IMR-90 (cell line): ENCODE data around the gene ANO10. TPM values are rescaled to one million over a fixed set of nuclear protein-coding genes. Genes with fewer than 3 reads are reported as not detected.

Experiments used
- ATAC-seq: fragments of 200-7000 bp; cut with Tn5 transposase; 2 replicates; pipeline ENCODE4 v1.9.1; 2020; ENCODE audit warnings: low read depth, mild to moderate bottlenecking, moderate library complexity
- BruUV-seq: library from RNA; stranded (reverse); fragments of 400-500 nt; replicated peaks from 2 replicates; lab custom pipeline; 2021; lab: Mats Ljungman, UMichigan
- CTCF ChIA-PET: fragments of 300-600 bp; formaldehyde crosslinking; extraction: SDS; loops from one replicate; lab custom pipeline; 2021; ENCODE audit warnings: antibody characterized with exemption; lab: Yijun Ruan, JAX
- POLR2A ChIA-PET: fragments of 300-600 bp; sonication (Branson Sonifier 250); formaldehyde crosslinking; loops from one replicate; lab custom pipeline; 2022; ENCODE audit warnings: antibody characterized with exemption; ENCODE audit not compliant: unreplicated experiment; lab: Charles Lee
- DNase-seq: peaks from one replicate; pipeline ENCODE4 v3.0.0; 2013
- H2AFZ ChIP-seq: replicated peaks from 2 replicates; pipeline ENCODE3; 2013; ENCODE audit warnings: low read length, mild to moderate bottlenecking; ENCODE audit not compliant: poor library complexity
- H2AK5ac ChIP-seq: 2 replicates; pipeline ENCODE4 v1.6.1; 2013; ENCODE audit warnings: low read depth, low read length, inconsistent platforms
- H2AK9ac ChIP-seq: replicated peaks from 2 replicates; pipeline ENCODE3; 2013; ENCODE audit warnings: mild to moderate bottlenecking, low read depth, low read length, moderate library complexity; ENCODE audit not compliant: poor library complexity
- H2BK120ac ChIP-seq: 2 replicates; pipeline ENCODE4 v1.6.1; 2013; ENCODE audit warnings: low read depth, low read length, inconsistent platforms
- H2BK15ac ChIP-seq: 3 replicates; pipeline ENCODE4 v1.6.1; 2013; ENCODE audit warnings: low read depth, low read length, inconsistent platforms
- H2BK20ac ChIP-seq: 2 replicates; pipeline ENCODE4 v1.6.1; 2013; ENCODE audit warnings: low read depth, mild to moderate bottlenecking, inconsistent platforms, low read length, moderate library complexity
- H2BK5ac ChIP-seq: 2 replicates; pipeline ENCODE4 v1.6.1; 2013; ENCODE audit warnings: mild to moderate bottlenecking, low read depth, low read length, inconsistent platforms; ENCODE audit not compliant: poor library complexity, severe bottlenecking
- H3K14ac ChIP-seq: replicated peaks from 2 replicates; pipeline ENCODE4 v1.6.1; 2013; ENCODE audit warnings: low read depth, low read length, inconsistent platforms
- H3K18ac ChIP-seq: 2 replicates; pipeline ENCODE4 v1.6.1; 2013; ENCODE audit warnings: low read depth, low read length, control low read depth
- H3K23ac ChIP-seq: 2 replicates; pipeline ENCODE4 v1.6.1; 2013; ENCODE audit warnings: low read depth, low read length, inconsistent platforms
- H3K27ac ChIP-seq: 2 replicates; pipeline ENCODE4 v1.5.1; 2013; ENCODE audit warnings: mild to moderate bottlenecking, control low read depth, low read length; ENCODE audit not compliant: insufficient read depth
- H3K27me3 ChIP-seq: 2 replicates; pipeline ENCODE4 v1.6.1; 2013; ENCODE audit warnings: low read length; ENCODE audit not compliant: control insufficient read depth, insufficient read depth
- H3K36me3 ChIP-seq: 2 replicates; pipeline ENCODE4 v1.6.1; 2013; ENCODE audit warnings: low read length, mixed read lengths; ENCODE audit not compliant: control insufficient read depth, insufficient read depth
- H3K4ac ChIP-seq: 2 replicates; pipeline ENCODE4 v1.6.1; 2013; ENCODE audit warnings: low read depth, low read length, inconsistent platforms
- H3K4me1 ChIP-seq: 2 replicates; pipeline ENCODE4 v1.6.1; 2013; ENCODE audit warnings: low read length, mixed read lengths; ENCODE audit not compliant: control insufficient read depth, insufficient read depth
- H3K4me2 ChIP-seq: 2 replicates; pipeline ENCODE4 v1.6.1; 2013; ENCODE audit warnings: low read depth, mild to moderate bottlenecking, control low read depth, low read length, moderate library complexity
- H3K4me3 ChIP-seq: 2 replicates; pipeline ENCODE4 v1.5.1; 2013; ENCODE audit warnings: low read depth, mild to moderate bottlenecking, control low read depth, low read length, moderate library complexity; ENCODE audit not compliant: insufficient read depth
- H3K56ac ChIP-seq: 2 replicates; pipeline ENCODE4 v1.6.1; 2013; ENCODE audit warnings: low read length, inconsistent platforms; ENCODE audit not compliant: insufficient read depth; ENCODE audit errors: extremely low read depth
- H3K79me1 ChIP-seq, 2 experiments: 2 replicates each; pipeline ENCODE4 v1.6.1; 2013; ENCODE audit warnings: low read length in 2 of 2, inconsistent platforms in 1 of 2, low read depth in 1 of 2
- H3K9ac ChIP-seq: 2 replicates; pipeline ENCODE4 v1.6.1; 2013; ENCODE audit warnings: low read depth, low read length, control low read depth
- H3K9me1 ChIP-seq: 2 replicates; pipeline ENCODE4 v1.6.1; 2013; ENCODE audit warnings: low read length, inconsistent platforms; ENCODE audit not compliant: insufficient read depth
- H3K9me3 ChIP-seq: 2 replicates; pipeline ENCODE4 v1.6.1; 2013; ENCODE audit warnings: low read length; ENCODE audit not compliant: control insufficient read depth, insufficient read depth
- H4K20me1 ChIP-seq: 2 replicates; pipeline ENCODE4 v1.6.1; 2013; ENCODE audit warnings: low read length, inconsistent platforms; ENCODE audit not compliant: insufficient read depth
- H4K5ac ChIP-seq: 2 replicates; pipeline ENCODE4 v1.6.1; 2013; ENCODE audit warnings: mild to moderate bottlenecking, low read depth, low read length, control low read depth
- H4K8ac ChIP-seq, 2 experiments: 2 replicates each; pipeline ENCODE4 v1.6.1; 2013; ENCODE audit warnings: low read depth in 2 of 2, low read length in 2 of 2, control low read depth in 1 of 2, inconsistent platforms in 1 of 2
- H4K91ac ChIP-seq: 2 replicates; pipeline ENCODE4 v1.6.1; 2013; ENCODE audit warnings: low read depth, low read length, inconsistent platforms; ENCODE audit not compliant: insufficient read depth
- CEBPB ChIP-seq: IDR thresholded peaks from 2 replicates; pipeline ENCODE4 v1.6.1; 2012; ENCODE audit warnings: low read depth, low read length, improper control_type of control experiment
- ELK1 ChIP-seq: fragments of 150-350 bp; IDR thresholded peaks from 2 replicates; pipeline ENCODE4 v1.6.1; 2016; ENCODE audit warnings: low read depth, mild to moderate bottlenecking, low read length, moderate library complexity, borderline replicate concordance
- FOS ChIP-seq: fragments of 150-350 bp; IDR thresholded peaks from 2 replicates; pipeline ENCODE4 v1.6.1; 2016; ENCODE audit warnings: low read depth, low read length
- MAFK ChIP-seq: IDR thresholded peaks from 2 replicates; pipeline ENCODE4 v1.6.1; 2012; ENCODE audit warnings: low read depth, low read length, improper control_type of control experiment
- MAZ ChIP-seq: IDR thresholded peaks from 2 replicates; pipeline ENCODE4 v1.6.1; 2012; ENCODE audit warnings: low read depth, mild to moderate bottlenecking, low read length, improper control_type of control experiment, moderate library complexity, borderline replicate concordance
- MXI1 ChIP-seq: IDR thresholded peaks from 2 replicates; pipeline ENCODE4 v1.6.1; 2012; ENCODE audit warnings: low read depth, mild to moderate bottlenecking, low read length, moderate library complexity, borderline replicate concordance
- NFE2L2 ChIP-seq: fragments of 150-350 bp; IDR thresholded peaks from 2 replicates; pipeline ENCODE4 v1.6.1; 2016; ENCODE audit warnings: low read depth, mild to moderate bottlenecking, low read length
- POLR2A ChIP-seq: IDR thresholded peaks from 2 replicates; pipeline ENCODE4 v1.6.1; 2012; ENCODE audit warnings: mild to moderate bottlenecking, low read depth, low read length
- RAD21 ChIP-seq: IDR thresholded peaks from 2 replicates; pipeline ENCODE4 v1.6.1; 2012; ENCODE audit warnings: low read length, improper control_type of control experiment
- RCOR1 ChIP-seq: IDR thresholded peaks from 2 replicates; pipeline ENCODE4 v1.6.1; 2012; ENCODE audit warnings: mild to moderate bottlenecking, low read length, improper control_type of control experiment; ENCODE audit not compliant: insufficient replicate concordance
- RFX5 ChIP-seq: IDR thresholded peaks from 2 replicates; pipeline ENCODE4 v1.8.0; 2012; ENCODE audit warnings: low read depth, mild to moderate bottlenecking, low read length, moderate library complexity
- SMC3 ChIP-seq: fragments of 150-350 bp; IDR thresholded peaks from 2 replicates; pipeline ENCODE4 v1.6.1; 2016; ENCODE audit warnings: low read depth, mild to moderate bottlenecking, antibody characterized with exemption, low read length, moderate library complexity
- USF2 ChIP-seq: fragments of 150-350 bp; IDR thresholded peaks from 2 replicates; pipeline ENCODE4 v1.6.1; 2017; ENCODE audit warnings: mild to moderate bottlenecking, antibody characterized with exemption, low read length, low read depth
- WGBS, 2 experiments: methylation state at CpG; one replicate each; pipeline versions ENCODE4 v1.1.5 to v1.1.7; 2013; ENCODE audit warnings: missing lambda C conversion rate in 2 of 2; ENCODE audit not compliant: insufficient read length in 1 of 2; ENCODE audit errors: extremely low coverage in 2 of 2; 5-methylcytosine and 5-hydroxymethylcytosine counted together
- dilution Hi-C: fragments of 300-500 bp; cut with HindIII; formaldehyde crosslinking; loops from one replicate; pipeline ENCODE4 v1.14.3; 2018; ENCODE audit warnings: low sequenced_read_pairs; ENCODE audit not compliant: unreplicated experiment
- in situ Hi-C: fragments of 300-500 bp; cut with MboI; formaldehyde crosslinking; loops from 3 replicates; pipeline ENCODE4 v1.14.3; 2019; ENCODE audit warnings: low sequenced_read_pairs, inconsistent platforms, mixed read lengths
- intact Hi-C: fragments of 100-400 bp; cut with micrococcal nuclease; formaldehyde crosslinking; loops from 2 replicates; pipeline ENCODE4 v1.10.0; 2022
- polyA plus RNA-seq, 3 experiments: library from polyadenylated mRNA; depleted of rRNA; stranded (reverse); fragments of >200 nt; gene quantifications; 2 replicates each; pipeline ENCODE4 v1.2.3, GENCODE V29; 2012; ENCODE audit warnings: low replicate concordance in 1 of 3
- total RNA-seq: library from RNA; depleted of rRNA; stranded (reverse); fragments of >200 nt; gene quantifications from 2 replicates; pipeline ENCODE4 v1.2.3, GENCODE V29; 2012

The ANO10 gene
- total and polyA plus RNA-seq, 2 of the 4 experiments (the other 2 are of a cell fraction) = 28.5 to 41.6 TPM

GRCh38 chr3:43484926-43485488 is 136.8 kb downstream of the ANO10 start:
- Histone ChIP-seq H4K91ac (no peak overlapping the region), H3K9me1 (no peaks in the 10 kb centered on the region), H2AK9ac (no peak overlapping the region), H2BK15ac (no peak overlapping the region), H3K4me3 (no peak overlapping the region), H3K27me3 (no peaks in the 10 kb centered on the region), H2BK20ac (no peak overlapping the region), H3K23ac (no peak overlapping the region), H3K14ac (no peak overlapping the region), H2BK5ac (no peak overlapping the region), H3K9ac (no peak overlapping the region), H4K20me1 (no peaks in the 10 kb centered on the region), H2BK120ac (no peak overlapping the region), H4K8ac (no peak overlapping the region), H3K36me3 (no peaks in the 10 kb centered on the region; the same call in 1 of the 2 replicates), H2AK5ac (no peak overlapping the region), H2AFZ (no peak overlapping the region), H3K27ac (no peak overlapping the region), H3K56ac (no peak overlapping the region), H3K4ac (no peak overlapping the region), H3K4me1 (peaks cover 2% of the 10 kb centered on the region; the same call in 1 of the 2 replicates), H3K4me2 (no peak overlapping the region), H3K9me3 (no peaks in the 10 kb centered on the region), H3K18ac (no peak overlapping the region), H4K5ac (no peak overlapping the region), H3K79me1 (peaks cover 0 to 9% of the 10 kb centered on the region in 2 experiments; a peak in 2 of 4 replicates)
- TF ChIP-seq RAD21 = no peak
- TF ChIP-seq FOS = no peak
- no peak for TF ChIP-seq RCOR1
- TF ChIP-seq SMC3 = no peak
- TF ChIP-seq NFE2L2 = no peak
- TF ChIP-seq CEBPB = no peak
- no peak for TF ChIP-seq MXI1
- no peak for TF ChIP-seq MAZ
- no peak for TF ChIP-seq POLR2A
- TF ChIP-seq RFX5 = no peak
- no peak for TF ChIP-seq USF2
- no peak for TF ChIP-seq MAFK
- TF ChIP-seq ELK1 = no peak
- no peak for ATAC-seq
- intact Hi-C loops = no loop called here
- 95% methylated on average over 14 of the region's 29 CpGs; no CpG with 5 or more reads in 1 of the 2 experiments for WGBS, 2 experiments
- dilution Hi-C loops = no loop called here
- ChIA-PET POLR2A (no interaction called here), CTCF (no interaction called here)
- DNase-seq = no peak
- in situ Hi-C loops = no loop called here
- no TSS peak for BruUV-seq
